HEK293 (cell line): Measurements from ENCODE around the gene PTGFRN.

Experiments used
- CTCF ChIP-seq: fragments of 450-650 bp; formaldehyde crosslinking; IDR thresholded peaks from 2 replicates; pipeline ENCODE4 v1.5.1; 2016; ENCODE audit warnings: missing biosample characterization, missing genetic modification characterization
- HOXA7 ChIP-seq: sonication (generic); formaldehyde crosslinking; IDR thresholded peaks from 2 replicates; pipeline ENCODE4 v1.8.1; 2022; ENCODE audit warnings: missing genetic modification reagents, borderline replicate concordance
- PRDM10 ChIP-seq: fragments of 450-650 bp; formaldehyde crosslinking; IDR thresholded peaks from 2 replicates; pipeline ENCODE4 v1.5.1; 2016; ENCODE audit warnings: missing biosample characterization, missing genetic modification characterization
- SALL2 ChIP-seq: fragments of 450-650 bp; formaldehyde crosslinking; IDR thresholded peaks from 2 replicates; pipeline ENCODE4 v1.5.0; 2017; ENCODE audit warnings: missing biosample characterization, mild to moderate bottlenecking, missing genetic modification characterization, borderline replicate concordance
- ZBTB21 ChIP-seq: fragments of 450-650 bp; formaldehyde crosslinking; IDR thresholded peaks from 2 replicates; pipeline ENCODE4 v1.5.1; 2017; ENCODE audit warnings: missing biosample characterization, missing genetic modification characterization
- ZNF10 ChIP-seq: fragments of 450-650 bp; formaldehyde crosslinking; IDR thresholded peaks from 2 replicates; pipeline ENCODE4 v1.5.1; 2017; ENCODE audit warnings: missing biosample characterization, missing genetic modification characterization
- ZNF140 ChIP-seq: fragments of 450-650 bp; formaldehyde crosslinking; IDR thresholded peaks from 2 replicates; pipeline ENCODE4 v1.5.1; 2016; ENCODE audit warnings: missing biosample characterization, missing genetic modification characterization
- ZNF335 ChIP-seq: fragments of 450-650 bp; formaldehyde crosslinking; conservative IDR thresholded peaks from 2 replicates; pipeline ENCODE4 v1.5.1; 2016; ENCODE audit warnings: missing biosample characterization, missing genetic modification characterization
- ZNF558 ChIP-seq: fragments of 450-650 bp; formaldehyde crosslinking; IDR thresholded peaks from 2 replicates; pipeline ENCODE4 v1.5.1; 2016; ENCODE audit warnings: missing biosample characterization, missing genetic modification characterization
- ZSCAN23 ChIP-seq: fragments of 450-650 bp; formaldehyde crosslinking; IDR thresholded peaks from 2 replicates; pipeline ENCODE4 v1.5.1; 2016; ENCODE audit warnings: missing biosample characterization, missing genetic modification characterization
- ZXDB ChIP-seq: fragments of 450-650 bp; formaldehyde crosslinking; IDR thresholded peaks from 2 replicates; pipeline ENCODE4 v1.5.1; 2016; ENCODE audit warnings: missing biosample characterization, missing genetic modification characterization

GRCh38 chr1:116984406-116985160 is 74.9 kb downstream of the PTGFRN start:
- TF ChIP-seq CTCF (tag by site-specific recombination) (no peak), PRDM10 (tag by site-specific recombination) (no peak), SALL2 (tag by site-specific recombination) (no peak), ZNF140 (tag by site-specific recombination) (no peak), ZNF558 (tag by site-specific recombination) (no peak), ZXDB (tag by site-specific recombination) (no peak), ZNF335 (no peak), ZBTB21 (tag by site-specific recombination) (no peak), HOXA7 (CRISPR knock-in tag) (no peak), ZNF10 (no peak), ZSCAN23 (no peak)
